GM18951 (cell line): Measurements from ENCODE around the gene LARGE1.

Experiments used
- POLR2A ChIP-seq: IDR thresholded peaks from 4 replicates; pipeline ENCODE4 v1.6.1; 2011; ENCODE audit warnings: mild to moderate bottlenecking; ENCODE audit not compliant: insufficient read length, insufficient read depth; ENCODE audit errors: extremely low read depth
- in situ Hi-C: fragments of 300-500 bp; cut with MboI; formaldehyde crosslinking; loops from one replicate; pipeline ENCODE4 v1.12.0; 2022; ENCODE audit warnings: low sequenced_read_pairs, mixed read lengths, inconsistent platforms; ENCODE audit not compliant: unreplicated experiment

The LARGE1 gene

DNA sequence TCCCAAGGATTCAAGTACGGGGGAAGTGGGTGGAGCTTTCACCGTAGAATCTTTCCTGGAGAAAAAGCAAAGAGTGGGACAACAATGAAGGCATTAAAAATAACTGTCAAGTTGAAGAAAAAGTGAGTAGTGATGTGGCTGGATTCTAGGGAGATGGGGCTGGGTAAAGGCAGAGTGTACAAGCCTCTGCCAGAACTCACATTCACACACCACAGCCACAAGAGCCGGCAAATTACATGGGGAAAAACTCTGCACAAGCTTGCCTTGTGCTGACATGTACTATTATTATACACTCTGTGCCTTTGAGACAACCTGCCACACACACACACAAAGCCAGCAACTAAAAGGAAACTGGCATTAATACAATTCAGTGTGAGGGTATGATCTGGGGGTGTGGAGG is 182.6 kb downstream of the LARGE1 start:
- TF ChIP-seq POLR2A, result no peak
- in situ Hi-C loops, result no loop called here

- TF ChIP-seq POLR2A, result no peak
- in situ Hi-C loops, result no loop called here
Observed at GRCh38 chr22:33735978-33736377, 184.3 kb downstream of the LARGE1 start.

- in situ Hi-C loops, result no loop called here
Observed at GRCh38 chr22:33728847-33729246, 191.4 kb downstream of the LARGE1 start.

DNA sequence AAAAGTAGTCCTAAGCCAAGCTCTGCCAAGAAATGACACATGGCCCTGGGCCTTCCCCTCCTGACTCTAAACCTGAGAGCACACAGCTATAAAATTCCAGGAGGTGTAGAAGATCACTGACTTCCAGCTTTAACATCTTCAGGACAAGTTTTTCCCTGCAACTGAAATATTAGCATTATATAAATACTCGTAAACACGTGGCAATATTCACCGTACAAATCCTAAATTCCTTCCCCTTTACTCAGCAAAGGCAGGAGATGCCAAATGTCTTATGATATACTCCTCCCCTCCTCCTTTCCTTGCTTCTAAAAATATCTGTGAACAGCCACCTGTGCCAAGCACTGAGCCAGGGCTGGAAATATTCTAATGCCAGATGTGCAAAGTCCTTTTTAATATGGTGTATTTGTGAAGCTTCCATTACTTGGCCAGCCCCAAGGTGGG is 194.0 kb downstream of the LARGE1 start:
- in situ Hi-C loops, result no loop called here
- TF ChIP-seq POLR2A, result no peak

More at GRCh38 chr22:33728847-33729246, 191.4 kb downstream of the LARGE1 start:
- no peak for TF ChIP-seq POLR2A

DNA sequence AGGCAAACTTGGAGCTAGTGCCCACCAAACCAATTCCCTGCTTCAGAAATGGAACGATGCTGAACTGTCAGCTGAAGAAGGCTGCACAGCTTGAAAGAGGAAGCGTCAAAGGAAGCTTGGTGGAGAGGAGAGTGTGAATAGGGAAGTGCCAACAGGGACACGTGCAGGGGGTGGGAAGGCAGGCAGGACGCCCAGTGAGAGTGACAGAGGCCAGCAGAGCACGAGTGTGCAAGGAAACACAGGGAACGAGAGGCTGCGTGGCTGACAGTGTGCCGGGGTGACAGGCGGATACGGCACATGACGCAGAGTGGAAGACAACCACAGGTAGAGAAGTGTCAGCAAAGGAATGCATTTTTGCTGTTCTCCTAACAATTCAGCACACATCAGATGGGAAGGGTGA is 196.4 kb downstream of the LARGE1 start:
- no peak for TF ChIP-seq POLR2A
- in situ Hi-C loops, result no loop called here

DNA sequence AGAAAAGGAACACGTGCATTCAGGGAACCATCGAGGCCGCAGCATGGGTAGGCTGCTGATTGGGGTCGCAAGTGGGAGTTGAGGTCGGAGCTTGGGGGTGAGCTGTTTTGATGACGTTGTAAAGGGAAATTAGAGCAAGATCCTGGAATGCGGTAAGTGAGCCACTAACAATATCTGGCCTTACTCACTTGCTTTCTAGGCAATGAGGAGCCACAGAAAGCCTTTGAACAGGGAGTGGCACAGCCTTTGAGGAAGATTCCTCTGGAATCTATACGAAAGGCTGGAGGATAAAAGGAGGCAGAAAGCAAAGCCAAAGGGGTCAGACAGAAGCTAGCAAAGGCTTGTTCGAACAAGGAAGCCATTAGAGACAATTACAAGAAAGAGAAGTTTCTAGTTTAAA is 197.5 kb downstream of the LARGE1 start:
- in situ Hi-C loops, result no loop called here
- no peak for TF ChIP-seq POLR2A

DNA sequence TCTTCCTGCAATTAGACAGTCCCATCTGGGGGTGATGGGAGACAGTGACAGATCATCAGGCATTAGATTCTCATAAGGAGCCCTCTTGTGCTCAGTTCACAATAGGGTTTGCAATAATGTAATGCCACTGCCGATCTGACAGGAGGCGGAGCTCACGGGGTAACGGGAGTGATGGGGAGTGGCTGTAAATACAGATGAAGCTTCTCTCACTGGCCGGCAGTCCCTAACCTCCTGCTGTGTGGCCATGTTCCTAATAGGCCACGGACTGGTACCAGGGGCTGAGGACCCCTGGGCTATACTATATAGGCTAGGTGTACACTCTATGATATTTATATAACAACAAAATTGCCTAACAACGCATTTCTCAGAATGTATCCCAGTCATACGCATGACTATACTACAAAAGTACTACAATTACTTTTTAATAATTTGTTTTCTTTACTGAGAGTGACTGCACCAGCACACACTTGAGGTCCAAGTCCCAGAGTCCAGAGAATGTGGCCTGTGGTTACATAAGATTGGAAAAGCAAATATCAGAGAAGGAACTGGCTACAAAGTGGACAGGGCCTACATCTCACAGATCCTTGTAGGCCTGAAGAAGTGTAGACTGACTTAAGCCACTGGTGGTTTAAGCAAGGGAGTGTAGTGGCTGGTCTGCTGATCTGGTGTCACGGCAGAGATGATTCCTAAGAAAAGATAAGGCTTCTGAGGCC is 200.0 kb downstream of the LARGE1 start:
- TF ChIP-seq POLR2A, result no peak
- in situ Hi-C loops, result no loop called here

- TF ChIP-seq POLR2A, result no peak
- in situ Hi-C loops, result no loop called here
Observed at GRCh38 chr22:33717694-33718396, 202.4 kb downstream of the LARGE1 start.

- in situ Hi-C loops, result no loop called here
- no peak for TF ChIP-seq POLR2A
Observed at GRCh38 chr22:33715237-33715985, 204.9 kb downstream of the LARGE1 start.

GRCh38 chr22:33710326-33710725 is 209.9 kb downstream of the LARGE1 start:
- in situ Hi-C loops, result no loop called here
- no peak for TF ChIP-seq POLR2A

- TF ChIP-seq POLR2A, result no peak
- in situ Hi-C loops, result no loop called here
Observed at GRCh38 chr22:33707581-33707980, 212.7 kb downstream of the LARGE1 start.

DNA sequence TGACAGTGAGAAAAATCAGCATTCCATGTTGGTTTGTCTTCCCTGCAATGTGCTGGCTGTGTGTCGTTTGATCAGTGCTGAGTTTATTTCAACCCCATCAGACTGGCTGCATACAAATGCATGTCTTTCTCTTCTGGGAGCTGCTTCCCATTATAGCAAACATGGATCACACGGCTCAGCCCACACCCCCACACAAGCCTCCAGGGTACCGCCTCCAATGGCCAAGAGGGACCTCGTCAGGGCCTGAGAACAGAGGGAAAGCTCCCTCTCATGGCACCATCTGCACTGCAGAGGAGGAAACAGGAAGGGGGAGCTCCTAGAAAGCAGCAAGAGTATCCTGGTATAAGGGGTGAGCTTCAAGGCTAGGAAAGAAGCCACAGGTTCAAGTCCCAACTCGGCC is 214.2 kb downstream of the LARGE1 start:
- in situ Hi-C loops, result no loop called here

DNA sequence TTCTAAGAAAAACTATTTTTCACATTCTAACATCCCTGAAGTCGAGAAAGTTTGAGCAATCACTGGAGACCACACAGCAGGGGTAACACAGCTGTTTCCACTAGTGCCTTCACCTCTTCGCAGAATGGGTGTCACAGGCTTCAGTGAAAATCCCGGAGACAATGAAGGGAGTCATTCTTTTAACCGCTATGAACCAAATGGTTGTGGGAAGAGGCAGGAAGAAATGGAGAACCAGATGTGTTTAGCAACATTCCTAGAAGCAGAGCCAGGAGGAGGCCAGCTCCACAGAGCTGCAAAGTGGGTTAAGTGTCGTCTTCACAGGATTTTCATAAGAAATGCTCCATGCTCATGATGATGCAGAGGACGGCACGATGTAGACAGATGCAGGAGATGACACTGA is 221.1 kb downstream of the LARGE1 start:
- no peak for TF ChIP-seq POLR2A
- in situ Hi-C loops, result no loop called here

More for the DNA sequence above, 214.2 kb downstream of the LARGE1 start:
- no peak for TF ChIP-seq POLR2A
